HepG2 (cell line): ENCODE data around the gene DUS2. TPM values are rescaled to one million over a fixed set of nuclear protein-coding genes. Genes with fewer than 3 reads are reported as not detected.

ENCODE experiments used
- ARID2 ChIP-seq: sonication (generic); formaldehyde crosslinking; IDR thresholded peaks from 2 replicates; pipeline ENCODE4 v1.8.1; 2022; ENCODE audit warnings: mild to moderate bottlenecking, missing genetic modification reagents, borderline replicate concordance
- ATF1 ChIP-seq: IDR thresholded peaks from 2 replicates; pipeline ENCODE4 v1.6.1; 2016; ENCODE audit warnings: mild to moderate bottlenecking, control low read depth
- EED ChIP-seq: sonication (generic); formaldehyde crosslinking; IDR thresholded peaks from 2 replicates; pipeline ENCODE4 v1.5.0; 2020; ENCODE audit warnings: mild to moderate bottlenecking, missing genetic modification reagents
- ELF3 ChIP-seq: IDR thresholded peaks from 2 replicates; pipeline ENCODE4 v1.6.1; 2016; ENCODE audit warnings: missing genetic modification reagents, missing compliant biosample characterization
- HDAC2 ChIP-seq: sonication (generic); formaldehyde crosslinking; IDR thresholded peaks from 2 replicates; pipeline ENCODE4 v1.4.0; 2020; ENCODE audit warnings: missing genetic modification reagents
- KAT8 ChIP-seq: IDR thresholded peaks from 2 replicates; pipeline ENCODE4 v1.6.1; 2016; ENCODE audit warnings: missing genetic modification reagents, missing compliant biosample characterization
- KDM3A ChIP-seq: IDR thresholded peaks from 2 replicates; pipeline ENCODE4 v1.6.1; 2018; ENCODE audit warnings: low read depth, missing compliant biosample characterization
- LRRFIP1 ChIP-seq: sonication (generic); formaldehyde crosslinking; conservative IDR thresholded peaks from 2 replicates; pipeline ENCODE4 v1.4.0; 2020; ENCODE audit warnings: missing genetic modification reagents
- TBX2 ChIP-seq: sonication (generic); formaldehyde crosslinking; IDR thresholded peaks from 2 replicates; pipeline ENCODE4 v1.5.0; 2020; ENCODE audit warnings: missing genetic modification reagents, mild to moderate bottlenecking, borderline replicate concordance
- XBP1 ChIP-seq: sonication (generic); formaldehyde crosslinking; IDR thresholded peaks from 2 replicates; pipeline ENCODE4 v1.5.0; 2020; ENCODE audit warnings: missing genetic modification reagents
- ZNF205 ChIP-seq: IDR thresholded peaks from 2 replicates; pipeline ENCODE4 v1.6.1; 2018; ENCODE audit warnings: missing biosample characterization, missing genetic modification reagents
- ZNF7 ChIP-seq: IDR thresholded peaks from 2 replicates; pipeline ENCODE4 v1.6.1; 2016; ENCODE audit warnings: missing biosample characterization, missing genetic modification reagents
- polyA plus RNA-seq, 8 experiments: library from polyadenylated mRNA; depleted of rRNA in 3 of 8; stranded (reverse) in 7 of 8; unstranded in 1 of 8; fragments of >200 nt; fragmentation: Illumina TruSeq in 4 of 8; extraction: Trizol in 4 of 8; gene quantifications; 2 replicates each; pipeline versions ENCODE4 v1.2.1 to v1.2.3, GENCODE V29; 2011 to 2016; ENCODE audit warnings: low read depth in 4 of 8, missing spikeins in 1 of 8, mixed read lengths in 1 of 8; ENCODE audit not compliant: insufficient read depth in 1 of 8
- total RNA-seq, 5 experiments: library from RNA; depleted of rRNA; stranded (reverse); fragments of >200 nt; fragmentation: Illumina TruSeq; extraction: Trizol; gene quantifications; 2 replicates each; pipeline ENCODE4 v1.2.3, GENCODE V29; 2016; ENCODE audit warnings: low read depth in 1 of 5
- TF ChIP-seq, protein P1 (sequence below): sonication (generic); formaldehyde crosslinking; IDR thresholded peaks from 2 replicates; pipeline ENCODE4 v1.4.0; 2020; ENCODE audit warnings: missing genetic modification reagents
- TF ChIP-seq, protein P2 (sequence below): conservative IDR thresholded peaks from 2 replicates; pipeline ENCODE4 v1.6.1; 2018; ENCODE audit warnings: missing genetic modification reagents
- TF ChIP-seq, protein P3 (sequence below): sonication (generic); formaldehyde crosslinking; IDR thresholded peaks from 2 replicates; pipeline ENCODE4 v1.4.0; 2020; ENCODE audit warnings: mild to moderate bottlenecking, missing genetic modification reagents, borderline replicate concordance
- TF ChIP-seq, protein P4 (sequence below): sonication (generic); formaldehyde crosslinking; IDR thresholded peaks from 2 replicates; pipeline ENCODE4 v1.8.0; 2023; ENCODE audit warnings: mild to moderate bottlenecking, missing genetic modification reagents

DUS2 gene
- total and polyA plus RNA-seq, 2 of the 13 experiments (the other 11 are each of a cell fraction or from before 2014, with no cell fraction given), result 17.8 to 25.1 TPM

DNA sequence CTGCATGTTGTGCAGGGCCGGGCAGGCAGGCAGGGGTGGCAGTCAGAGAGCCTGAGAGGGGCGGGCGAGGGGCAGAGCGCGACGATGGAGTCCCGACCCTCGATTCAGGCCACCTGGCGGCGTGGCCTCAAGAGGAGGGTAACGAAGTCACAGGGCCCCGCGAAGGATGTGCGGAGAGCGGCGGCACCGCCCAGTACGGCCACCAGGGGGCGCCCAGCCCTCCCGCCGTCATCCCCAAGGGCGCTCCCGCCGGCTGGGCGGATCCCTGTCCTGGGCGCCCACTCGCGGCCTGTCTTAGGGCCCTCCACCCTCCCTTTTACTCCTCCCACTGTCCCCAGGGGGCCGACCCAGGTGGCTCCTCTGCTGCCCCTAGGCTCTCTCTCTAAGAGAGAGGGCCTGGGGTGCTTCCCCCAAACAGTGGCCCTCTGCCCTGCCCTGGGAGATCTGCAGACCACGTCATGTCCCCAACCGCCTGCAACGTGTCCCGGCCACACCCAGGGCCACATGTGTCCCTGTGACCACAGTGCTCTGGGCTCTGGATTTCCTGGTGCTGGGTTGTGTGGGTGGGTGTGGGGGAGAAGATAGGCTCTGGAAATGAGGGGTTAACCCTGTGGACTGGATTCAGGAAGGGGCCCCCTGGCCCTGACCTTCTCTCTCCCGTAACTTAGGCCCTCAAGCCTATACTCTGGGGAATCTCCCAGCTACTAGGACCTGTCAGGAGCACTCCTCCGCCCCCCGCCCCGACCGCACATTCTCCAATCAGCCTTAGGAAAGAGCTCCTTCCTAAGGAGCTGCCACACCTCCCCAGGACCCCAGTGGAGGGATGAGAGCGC lies 29.7 kb upstream of the DUS2 start (continued):
- TF ChIP-seq, protein P1, sequence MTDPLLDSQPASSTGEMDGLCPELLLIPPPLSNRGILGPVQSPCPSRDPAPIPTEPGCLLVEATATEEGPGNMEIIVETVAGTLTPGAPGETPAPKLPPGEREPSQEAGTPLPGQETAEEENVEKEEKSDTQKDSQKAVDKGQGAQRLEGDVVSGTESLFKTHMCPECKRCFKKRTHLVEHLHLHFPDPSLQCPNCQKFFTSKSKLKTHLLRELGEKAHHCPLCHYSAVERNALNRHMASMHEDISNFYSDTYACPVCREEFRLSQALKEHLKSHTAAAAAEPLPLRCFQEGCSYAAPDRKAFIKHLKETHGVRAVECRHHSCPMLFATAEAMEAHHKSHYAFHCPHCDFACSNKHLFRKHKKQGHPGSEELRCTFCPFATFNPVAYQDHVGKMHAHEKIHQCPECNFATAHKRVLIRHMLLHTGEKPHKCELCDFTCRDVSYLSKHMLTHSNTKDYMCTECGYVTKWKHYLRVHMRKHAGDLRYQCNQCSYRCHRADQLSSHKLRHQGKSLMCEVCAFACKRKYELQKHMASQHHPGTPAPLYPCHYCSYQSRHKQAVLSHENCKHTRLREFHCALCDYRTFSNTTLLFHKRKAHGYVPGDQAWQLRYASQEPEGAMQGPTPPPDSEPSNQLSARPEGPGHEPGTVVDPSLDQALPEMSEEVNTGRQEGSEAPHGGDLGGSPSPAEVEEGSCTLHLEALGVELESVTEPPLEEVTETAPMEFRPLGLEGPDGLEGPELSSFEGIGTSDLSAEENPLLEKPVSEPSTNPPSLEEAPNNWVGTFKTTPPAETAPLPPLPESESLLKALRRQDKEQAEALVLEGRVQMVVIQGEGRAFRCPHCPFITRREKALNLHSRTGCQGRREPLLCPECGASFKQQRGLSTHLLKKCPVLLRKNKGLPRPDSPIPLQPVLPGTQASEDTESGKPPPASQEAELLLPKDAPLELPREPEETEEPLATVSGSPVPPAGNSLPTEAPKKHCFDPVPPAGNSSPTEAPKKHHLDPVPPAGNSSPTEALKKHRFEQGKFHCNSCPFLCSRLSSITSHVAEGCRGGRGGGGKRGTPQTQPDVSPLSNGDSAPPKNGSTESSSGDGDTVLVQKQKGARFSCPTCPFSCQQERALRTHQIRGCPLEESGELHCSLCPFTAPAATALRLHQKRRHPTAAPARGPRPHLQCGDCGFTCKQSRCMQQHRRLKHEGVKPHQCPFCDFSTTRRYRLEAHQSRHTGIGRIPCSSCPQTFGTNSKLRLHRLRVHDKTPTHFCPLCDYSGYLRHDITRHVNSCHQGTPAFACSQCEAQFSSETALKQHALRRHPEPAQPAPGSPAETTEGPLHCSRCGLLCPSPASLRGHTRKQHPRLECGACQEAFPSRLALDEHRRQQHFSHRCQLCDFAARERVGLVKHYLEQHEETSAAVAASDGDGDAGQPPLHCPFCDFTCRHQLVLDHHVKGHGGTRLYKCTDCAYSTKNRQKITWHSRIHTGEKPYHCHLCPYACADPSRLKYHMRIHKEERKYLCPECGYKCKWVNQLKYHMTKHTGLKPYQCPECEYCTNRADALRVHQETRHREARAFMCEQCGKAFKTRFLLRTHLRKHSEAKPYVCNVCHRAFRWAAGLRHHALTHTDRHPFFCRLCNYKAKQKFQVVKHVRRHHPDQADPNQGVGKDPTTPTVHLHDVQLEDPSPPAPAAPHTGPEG (CRISPR knock-in tag), result 0 out of 2 replicates have a peak, but pooled peaks have one; percentile 55
- TF ChIP-seq ELF3 (CRISPR knock-in tag) (peak; percentile 61), EED (0 out of 2 replicates have a peak, but pooled peaks have one; percentile 38), ARID2 (CRISPR knock-in tag) (no peak), ZNF205 (peak; percentile 68; the same call in 1 of the 2 replicates), ZNF7 (CRISPR knock-in tag) (no peak), ATF1 (CRISPR knock-in tag) (no peak), TBX2 (CRISPR knock-in tag) (peak; percentile 79), KDM3A (CRISPR knock-in tag) (peak; percentile 96; the same call in 1 of the 2 replicates), HDAC2 (CRISPR knock-in tag) (peak; percentile 51), LRRFIP1 (CRISPR knock-in tag) (0 out of 2 replicates have a peak, but pooled peaks have one; percentile 25), XBP1 (CRISPR knock-in tag) (peak; percentile 57; the same call in 1 of the 2 replicates), KAT8 (peak; percentile 88)
- TF ChIP-seq, protein P2, sequence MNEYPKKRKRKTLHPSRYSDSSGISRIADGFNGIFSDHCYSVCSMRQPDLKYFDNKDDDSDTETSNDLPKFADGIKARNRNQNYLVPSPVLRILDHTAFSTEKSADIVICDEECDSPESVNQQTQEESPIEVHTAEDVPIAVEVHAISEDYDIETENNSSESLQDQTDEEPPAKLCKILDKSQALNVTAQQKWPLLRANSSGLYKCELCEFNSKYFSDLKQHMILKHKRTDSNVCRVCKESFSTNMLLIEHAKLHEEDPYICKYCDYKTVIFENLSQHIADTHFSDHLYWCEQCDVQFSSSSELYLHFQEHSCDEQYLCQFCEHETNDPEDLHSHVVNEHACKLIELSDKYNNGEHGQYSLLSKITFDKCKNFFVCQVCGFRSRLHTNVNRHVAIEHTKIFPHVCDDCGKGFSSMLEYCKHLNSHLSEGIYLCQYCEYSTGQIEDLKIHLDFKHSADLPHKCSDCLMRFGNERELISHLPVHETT (CRISPR knock-in tag), result peak; percentile 79; the same call in 1 of the 2 replicates
- TF ChIP-seq, protein P3, sequence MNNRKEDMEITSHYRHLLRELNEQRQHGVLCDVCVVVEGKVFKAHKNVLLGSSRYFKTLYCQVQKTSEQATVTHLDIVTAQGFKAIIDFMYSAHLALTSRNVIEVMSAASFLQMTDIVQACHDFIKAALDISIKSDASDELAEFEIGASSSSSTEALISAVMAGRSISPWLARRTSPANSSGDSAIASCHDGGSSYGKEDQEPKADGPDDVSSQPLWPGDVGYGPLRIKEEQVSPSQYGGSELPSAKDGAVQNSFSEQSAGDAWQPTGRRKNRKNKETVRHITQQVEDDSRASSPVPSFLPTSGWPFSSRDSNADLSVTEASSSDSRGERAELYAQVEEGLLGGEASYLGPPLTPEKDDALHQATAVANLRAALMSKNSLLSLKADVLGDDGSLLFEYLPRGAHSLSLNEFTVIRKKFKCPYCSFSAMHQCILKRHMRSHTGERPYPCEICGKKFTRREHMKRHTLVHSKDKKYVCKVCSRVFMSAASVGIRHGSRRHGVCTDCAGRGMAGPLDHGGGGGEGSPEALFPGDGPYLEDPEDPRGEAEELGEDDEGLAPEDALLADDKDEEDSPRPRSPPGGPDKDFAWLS (CRISPR knock-in tag), result no peak; the same call in 1 of the 2 replicates
- TF ChIP-seq, protein P4, sequence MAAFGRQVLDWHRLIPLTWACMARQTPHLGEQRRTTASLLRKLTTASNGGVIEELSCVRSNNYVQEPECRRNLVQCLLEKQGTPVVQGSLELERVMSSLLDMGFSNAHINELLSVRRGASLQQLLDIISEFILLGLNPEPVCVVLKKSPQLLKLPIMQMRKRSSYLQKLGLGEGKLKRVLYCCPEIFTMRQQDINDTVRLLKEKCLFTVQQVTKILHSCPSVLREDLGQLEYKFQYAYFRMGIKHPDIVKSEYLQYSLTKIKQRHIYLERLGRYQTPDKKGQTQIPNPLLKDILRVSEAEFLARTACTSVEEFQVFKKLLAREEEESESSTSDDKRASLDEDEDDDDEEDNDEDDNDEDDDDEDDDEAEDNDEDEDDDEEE (CRISPR knock-in tag), result peak; percentile 45; the same call in 1 of the 2 replicates
